Measurements from ENCODE around the gene NFKBIZ.

NFKBIZ gene

DNA sequence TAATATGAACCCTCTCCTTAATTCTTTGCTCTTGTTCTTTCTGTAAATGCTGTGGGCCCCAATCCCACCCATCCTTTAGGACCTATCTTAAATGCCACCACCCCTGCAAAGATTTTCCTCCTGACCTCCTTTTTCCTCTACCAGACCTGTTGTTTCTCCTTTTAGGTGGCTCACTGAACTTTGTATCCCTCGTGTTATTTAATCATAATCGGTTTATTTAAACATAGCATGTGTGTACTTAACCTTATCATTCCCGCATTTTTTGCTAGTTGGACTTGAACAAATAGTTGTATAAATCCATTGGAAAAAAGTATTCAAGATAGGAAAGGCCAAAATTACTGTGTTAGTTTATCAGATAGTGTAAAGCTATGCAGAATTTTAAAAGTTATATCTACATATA lies 988 bp upstream of the NFKBIZ start:
- Histone ChIP-seq H3K9me3 (ENCODE audit: low read length) (no peaks in the 10 kb centered on the region), H3K4me1 (ENCODE audit: insufficient read depth, low read length) (peaks cover 9% of the 10 kb centered on the region), H3K36me3 (ENCODE audit: insufficient read depth, low read length) (peaks cover 13% of the 10 kb centered on the region), H3K27me3 (ENCODE audit: insufficient read depth, low read length) (no peaks in the 10 kb centered on the region), H2AFZ (ENCODE audit: low read depth, low read length) (peak overlapping the region; percentile 98), H3K4me3 (ENCODE audit: low read length) (no peak overlapping the region)

DNA sequence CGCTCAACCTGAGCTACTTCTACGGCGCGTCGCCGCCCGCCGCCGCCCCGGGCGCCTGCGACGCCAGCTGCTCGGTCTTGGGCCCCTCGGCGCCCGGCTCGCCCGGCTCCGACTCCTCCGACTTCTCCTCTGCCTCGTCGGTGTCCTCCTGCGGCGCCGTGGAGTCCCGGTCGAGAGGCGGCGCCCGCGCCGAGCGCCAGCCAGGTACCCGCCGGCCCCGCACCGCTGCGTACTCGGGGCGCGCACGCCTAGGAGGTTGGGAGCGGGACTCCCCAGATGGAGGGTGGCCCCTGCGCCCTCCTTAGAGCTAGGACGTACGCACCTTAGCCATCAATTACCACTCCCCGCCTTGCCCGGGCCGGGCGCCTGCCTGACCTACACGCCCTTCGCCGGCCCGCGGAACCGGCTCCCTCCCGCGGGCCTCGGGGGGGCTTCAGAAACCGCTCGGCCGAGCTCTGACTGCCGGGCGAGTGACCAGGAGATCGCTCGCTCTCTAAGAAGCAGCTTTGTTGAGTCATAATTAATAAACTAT lies 466 bp downstream of the NFKBIZ start:
- Histone ChIP-seq H3K9me3 (ENCODE audit: low read length) (no peaks in the 10 kb centered on the region), H2AFZ (ENCODE audit: low read depth, low read length) (peak overlapping the region; percentile 98), H3K27me3 (ENCODE audit: insufficient read depth, low read length) (no peaks in the 10 kb centered on the region), H3K4me1 (ENCODE audit: insufficient read depth, low read length) (peaks cover 9% of the 10 kb centered on the region), H3K4me3 (ENCODE audit: low read length) (peak overlapping the region; percentile 88), H3K36me3 (ENCODE audit: insufficient read depth, low read length) (peaks cover 25% of the 10 kb centered on the region)

- peaks cover 31% of the 10 kb centered on the region for H3K36me3 ChIP-seq (ENCODE audit: insufficient read depth, low read length)
- peak overlapping the region; percentile 88 for H3K4me3 ChIP-seq (ENCODE audit: low read length)
- H2AFZ ChIP-seq (ENCODE audit: low read depth, low read length), result peak overlapping the region; percentile 98
- H3K9me3 ChIP-seq (ENCODE audit: low read length), result no peaks in the 10 kb centered on the region
- H3K4me1 ChIP-seq (ENCODE audit: insufficient read depth, low read length), result peaks cover 9% of the 10 kb centered on the region
- H3K27me3 ChIP-seq (ENCODE audit: insufficient read depth, low read length), result no peaks in the 10 kb centered on the region
These were observed 1.1 kb downstream of the NFKBIZ start for GRCh38 chr3:101850246-101851051.

DNA sequence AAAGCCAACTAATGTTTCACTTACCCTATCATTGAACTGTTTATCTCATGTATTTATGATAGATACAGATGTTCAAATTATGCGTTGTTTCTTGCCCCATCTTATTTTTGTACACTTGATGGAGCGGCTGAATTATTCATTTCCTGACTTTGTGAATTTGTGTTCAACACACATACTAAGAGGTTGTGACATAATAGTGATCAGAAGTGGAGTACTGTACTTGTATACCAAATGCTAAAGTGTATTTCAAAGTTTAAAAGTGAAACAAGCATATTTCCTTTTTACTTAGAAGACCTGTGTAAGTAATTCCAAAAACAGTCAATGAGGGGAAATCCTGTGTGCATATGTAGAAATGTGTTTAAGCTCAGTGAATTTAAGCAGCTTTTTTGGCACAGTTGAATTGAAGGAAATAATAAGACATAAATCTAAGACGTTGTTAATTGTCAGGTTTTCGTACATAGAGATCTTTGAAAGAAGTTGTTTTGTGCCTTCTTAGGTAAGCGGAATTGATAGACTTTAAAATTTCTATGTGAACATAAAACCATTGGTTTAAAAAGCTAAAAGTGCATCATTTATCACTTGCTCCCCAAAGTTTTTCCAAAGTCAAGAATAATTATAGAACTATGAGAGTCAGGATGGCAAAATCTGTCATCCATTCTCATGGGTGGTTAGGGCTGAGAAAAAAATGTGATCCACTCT lies 1.9 kb downstream of the NFKBIZ start:
- Histone ChIP-seq H3K9me3 (ENCODE audit: low read length) (no peaks in the 10 kb centered on the region), H2AFZ (ENCODE audit: low read depth, low read length) (no peak overlapping the region), H3K36me3 (ENCODE audit: insufficient read depth, low read length) (peaks cover 37% of the 10 kb centered on the region), H3K4me1 (ENCODE audit: insufficient read depth, low read length) (peaks cover 9% of the 10 kb centered on the region), H3K27me3 (ENCODE audit: insufficient read depth, low read length) (no peaks in the 10 kb centered on the region), H3K4me3 (ENCODE audit: low read length) (peak overlapping the region; percentile 88)

GRCh38 chr3:101851850-101852714 lies 2.8 kb downstream of the NFKBIZ start:
- Histone ChIP-seq H3K4me3 (ENCODE audit: low read length) (no peak overlapping the region), H3K9me3 (ENCODE audit: low read length) (no peaks in the 10 kb centered on the region), H3K4me1 (ENCODE audit: insufficient read depth, low read length) (peaks cover 9% of the 10 kb centered on the region), H2AFZ (ENCODE audit: low read depth, low read length) (no peak overlapping the region), H3K27me3 (ENCODE audit: insufficient read depth, low read length) (no peaks in the 10 kb centered on the region), H3K36me3 (ENCODE audit: insufficient read depth, low read length) (peaks cover 41% of the 10 kb centered on the region)

- peaks cover 48% of the 10 kb centered on the region for H3K36me3 ChIP-seq (ENCODE audit: insufficient read depth, low read length)
- no peaks in the 10 kb centered on the region for H3K27me3 ChIP-seq (ENCODE audit: insufficient read depth, low read length)
- no peak overlapping the region for H2AFZ ChIP-seq (ENCODE audit: low read depth, low read length)
- no peak overlapping the region for H3K4me3 ChIP-seq (ENCODE audit: low read length)
- H3K9me3 ChIP-seq (ENCODE audit: low read length), result no peaks in the 10 kb centered on the region
- peaks cover 9% of the 10 kb centered on the region for H3K4me1 ChIP-seq (ENCODE audit: insufficient read depth, low read length)
These were observed 3.9 kb downstream of the NFKBIZ start for GRCh38 chr3:101852983-101853840.

DNA sequence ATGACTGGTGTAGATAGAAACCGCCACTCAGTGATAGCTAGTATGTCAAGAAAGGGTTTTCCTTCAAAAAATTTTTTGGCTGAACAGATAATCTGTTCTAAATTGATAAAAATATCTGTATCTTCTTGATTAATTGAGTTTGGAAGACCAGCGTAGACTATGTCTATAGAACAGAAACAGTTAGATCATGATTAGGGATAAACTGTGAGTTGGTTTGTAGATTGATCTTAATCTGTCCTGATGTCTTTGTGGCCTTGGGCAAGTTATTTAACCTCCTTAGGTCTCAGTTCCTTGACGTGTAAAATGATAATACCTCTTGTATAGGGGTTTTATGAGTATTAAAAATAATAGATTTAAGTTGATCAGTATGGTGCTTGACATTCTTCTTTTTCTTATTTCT lies 4.7 kb downstream of the NFKBIZ start:
- no peaks in the 10 kb centered on the region for H3K27me3 ChIP-seq (ENCODE audit: insufficient read depth, low read length)
- no peak overlapping the region for H3K4me3 ChIP-seq (ENCODE audit: low read length)
- no peaks in the 10 kb centered on the region for H3K9me3 ChIP-seq (ENCODE audit: low read length)
- peaks cover 9% of the 10 kb centered on the region for H3K4me1 ChIP-seq (ENCODE audit: insufficient read depth, low read length)
- no peak overlapping the region for H2AFZ ChIP-seq (ENCODE audit: low read depth, low read length)
- peaks cover 52% of the 10 kb centered on the region for H3K36me3 ChIP-seq (ENCODE audit: insufficient read depth, low read length)

DNA sequence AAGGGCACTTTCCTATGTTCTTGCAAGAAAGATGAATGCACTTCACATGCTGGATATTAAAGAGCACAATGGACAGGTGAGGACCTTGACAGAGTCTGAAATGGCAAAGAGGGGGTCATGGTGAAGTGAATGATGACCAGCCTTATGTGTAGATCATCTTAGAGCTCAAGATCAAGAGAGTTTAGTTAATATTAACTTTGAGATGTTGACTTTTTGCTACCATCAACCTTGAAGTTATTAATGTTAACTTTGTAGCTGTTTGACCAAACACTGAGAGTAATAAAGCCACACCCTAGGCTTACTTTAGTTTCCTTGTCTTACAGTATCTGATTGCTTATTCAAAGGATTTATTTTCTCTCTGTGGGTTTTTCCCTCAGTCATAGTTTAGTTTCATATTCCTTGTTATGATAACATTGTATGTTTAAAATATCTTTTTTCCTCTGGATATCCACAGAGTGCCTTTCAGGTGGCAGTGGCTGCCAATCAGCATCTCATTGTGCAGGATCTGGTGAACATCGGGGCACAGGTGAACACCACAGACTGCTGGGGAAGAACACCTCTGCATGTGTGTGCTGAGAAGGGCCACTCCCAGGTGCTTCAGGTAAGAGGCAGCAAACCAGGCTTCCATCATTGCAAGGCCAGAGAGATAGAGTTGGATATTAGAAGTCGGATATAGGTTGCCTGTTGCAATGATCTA lies 5.4 kb downstream of the NFKBIZ start:
- Histone ChIP-seq H2AFZ (ENCODE audit: low read depth, low read length) (no peak overlapping the region), H3K4me3 (ENCODE audit: low read length) (no peak overlapping the region), H3K27me3 (ENCODE audit: insufficient read depth, low read length) (no peaks in the 10 kb centered on the region), H3K9me3 (ENCODE audit: low read length) (no peaks in the 10 kb centered on the region), H3K36me3 (ENCODE audit: insufficient read depth, low read length) (peaks cover 57% of the 10 kb centered on the region), H3K4me1 (ENCODE audit: insufficient read depth, low read length) (peaks cover 9% of the 10 kb centered on the region)

DNA sequence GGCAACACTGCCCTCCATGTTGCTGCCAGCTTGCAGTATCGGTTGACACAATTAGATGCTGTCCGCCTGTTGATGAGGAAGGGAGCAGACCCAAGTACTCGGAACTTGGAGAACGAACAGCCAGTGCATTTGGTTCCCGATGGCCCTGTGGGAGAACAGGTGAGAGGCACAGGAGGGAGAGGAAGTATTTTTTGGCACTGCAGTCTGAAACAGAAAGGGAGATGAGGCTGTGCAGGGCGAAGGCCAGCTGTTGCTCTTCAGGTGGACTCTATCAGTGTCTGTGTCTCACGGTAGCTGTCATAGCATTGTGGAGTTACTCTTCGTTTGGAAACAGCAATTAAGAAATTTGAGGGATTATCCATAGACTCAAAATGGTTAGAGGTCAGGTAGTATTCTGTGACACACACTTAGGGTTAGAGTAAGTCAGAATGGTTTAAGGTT lies 8.0 kb downstream of the NFKBIZ start:
- no peaks in the 10 kb centered on the region for H3K9me3 ChIP-seq (ENCODE audit: low read length)
- H3K4me3 ChIP-seq (ENCODE audit: low read length), result no peak overlapping the region
- no peaks in the 10 kb centered on the region for H3K27me3 ChIP-seq (ENCODE audit: insufficient read depth, low read length)
- H3K36me3 ChIP-seq (ENCODE audit: insufficient read depth, low read length), result peaks cover 57% of the 10 kb centered on the region
- H3K4me1 ChIP-seq (ENCODE audit: insufficient read depth, low read length), result no peaks in the 10 kb centered on the region
- no peak overlapping the region for H2AFZ ChIP-seq (ENCODE audit: low read depth, low read length)

- H3K36me3 ChIP-seq (ENCODE audit: insufficient read depth, low read length), result peaks cover 47% of the 10 kb centered on the region
- H3K27me3 ChIP-seq (ENCODE audit: insufficient read depth, low read length), result no peaks in the 10 kb centered on the region
- H3K4me1 ChIP-seq (ENCODE audit: insufficient read depth, low read length), result no peaks in the 10 kb centered on the region
- H2AFZ ChIP-seq (ENCODE audit: low read depth, low read length), result no peak overlapping the region
- H3K9me3 ChIP-seq (ENCODE audit: low read length), result no peaks in the 10 kb centered on the region
- H3K4me3 ChIP-seq (ENCODE audit: low read length), result no peak overlapping the region
These were observed 9.2 kb downstream of the NFKBIZ start for GRCh38 chr3:101858464-101859030.

DNA sequence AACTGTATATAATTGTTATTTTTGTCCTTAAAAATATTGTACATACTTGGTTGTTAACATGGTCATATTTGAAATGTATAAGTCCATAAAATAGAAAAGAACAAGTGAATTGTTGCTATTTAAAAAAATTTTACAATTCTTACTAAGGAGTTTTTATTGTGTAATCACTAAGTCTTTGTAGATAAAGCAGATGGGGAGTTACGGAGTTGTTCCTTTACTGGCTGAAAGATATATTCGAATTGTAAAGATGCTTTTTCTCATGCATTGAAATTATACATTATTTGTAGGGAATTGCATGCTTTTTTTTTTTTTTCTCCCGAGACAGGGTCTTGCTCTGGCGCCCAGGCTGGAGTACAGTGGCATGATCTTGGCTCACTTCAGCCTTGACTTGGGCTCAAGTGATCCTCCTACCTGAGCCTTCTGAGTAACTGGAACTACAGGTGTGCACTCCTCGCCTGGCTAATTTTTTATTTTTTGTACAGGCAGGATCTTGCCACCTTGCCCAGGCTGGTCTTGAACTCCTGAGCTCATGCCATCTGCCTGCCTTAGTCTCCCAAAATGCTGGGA lies 10.7 kb downstream of the NFKBIZ start:
- peaks cover 35% of the 10 kb centered on the region for H3K36me3 ChIP-seq (ENCODE audit: insufficient read depth, low read length)
- no peak overlapping the region for H3K4me3 ChIP-seq (ENCODE audit: low read length)

More for the DNA sequence above, 10.7 kb downstream of the NFKBIZ start:
- Histone ChIP-seq H2AFZ (ENCODE audit: low read depth, low read length) (no peak overlapping the region), H3K9me3 (ENCODE audit: low read length) (no peaks in the 10 kb centered on the region), H3K27me3 (ENCODE audit: insufficient read depth, low read length) (no peaks in the 10 kb centered on the region), H3K4me1 (ENCODE audit: insufficient read depth, low read length) (no peaks in the 10 kb centered on the region)
